NCI-H2227 treated with DMSO at 0.1 percent for 48 hours (cell line): ENCODE data around the gene COPA.
A peak's percentile ranks its signal among the peaks of the same experiment; 100 is the strongest.
"Not testable (repeated sequence)": the region's sequence is repeated elsewhere in the genome, so short reads cannot be mapped to it uniquely, and the experiment has no call there.

ENCODE experiments used
- DNase-seq: peaks from one replicate; lab custom pipeline; 2025; lab: John Stamatoyannopoulos, UW

COPA gene

DNA sequence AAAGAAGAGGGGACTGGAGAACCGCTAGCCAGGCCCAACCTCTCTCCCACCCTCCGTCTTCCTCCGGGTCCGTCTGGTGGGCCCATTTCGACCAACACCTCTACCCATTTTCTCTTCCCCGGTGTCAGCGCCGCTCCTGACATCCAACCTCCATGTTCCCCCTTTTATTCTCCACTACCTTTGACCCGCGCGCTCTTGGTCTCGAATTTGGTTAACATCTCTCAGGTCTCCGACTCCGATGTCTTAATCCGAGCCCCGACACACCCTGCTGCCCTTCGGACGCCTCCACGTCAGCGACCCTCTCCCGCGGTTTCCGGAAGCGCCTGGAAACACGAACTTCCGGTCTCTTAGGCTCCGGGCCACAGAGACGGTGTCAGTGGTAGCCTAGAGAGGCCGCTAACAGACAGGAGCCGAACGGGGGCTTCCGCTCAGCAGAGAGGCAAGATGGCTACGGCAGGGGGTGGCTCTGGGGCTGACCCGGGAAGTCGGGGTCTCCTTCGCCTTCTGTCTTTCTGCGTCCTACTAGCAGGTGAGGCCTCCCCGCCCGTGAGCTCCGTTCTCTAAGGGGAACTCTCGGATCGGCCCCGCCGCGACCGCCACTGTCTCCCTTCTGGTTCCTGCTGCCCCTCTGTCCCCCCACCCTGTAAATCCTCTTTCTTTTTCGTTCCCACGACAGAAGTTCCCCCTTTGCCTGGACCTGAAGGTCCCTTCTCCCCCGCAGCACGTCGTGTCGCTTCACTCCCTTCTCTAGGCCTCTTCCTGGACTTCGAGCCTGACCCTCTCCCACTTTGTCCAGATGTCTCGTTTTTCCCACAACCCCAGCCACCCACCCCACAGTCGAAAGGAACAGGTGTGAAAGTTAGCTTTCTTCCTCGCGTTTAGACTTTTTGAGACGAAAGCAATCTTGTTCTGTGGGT, at the start of gene COPA, which contains the start of gene NCSTN:
TSS of gene COPA (minus strand) at position 298 of the 917 bp plus-strand sequence. CDS start at position 218, 80 bp downstream.
TSS of gene NCSTN (plus strand) at position 431 of the 917 bp plus-strand sequence. CDS start at position 445, 14 bp downstream.
- peak; percentile 89 for DNase-seq

DNA sequence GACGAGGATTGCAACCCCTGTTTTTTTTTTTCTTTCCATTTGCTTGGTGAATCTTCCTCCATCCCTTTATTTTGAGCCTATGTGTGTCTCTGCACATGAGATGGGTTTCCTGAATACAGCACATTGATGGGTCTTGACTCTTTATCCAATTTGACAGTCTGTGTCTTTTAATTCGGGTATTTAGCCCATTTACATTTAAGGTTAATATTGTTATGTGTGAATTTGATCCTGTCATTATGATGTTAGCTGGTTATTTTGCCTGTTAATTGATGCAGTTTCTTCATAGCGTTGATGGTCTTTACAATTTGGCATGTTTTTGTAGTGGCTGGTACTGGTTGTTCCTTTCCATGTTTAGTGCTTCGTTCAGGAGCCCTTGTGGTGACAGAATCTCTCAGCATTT, 45.4 kb upstream of the COPA start:
- DNase-seq, result not testable (repeated sequence)

DNA sequence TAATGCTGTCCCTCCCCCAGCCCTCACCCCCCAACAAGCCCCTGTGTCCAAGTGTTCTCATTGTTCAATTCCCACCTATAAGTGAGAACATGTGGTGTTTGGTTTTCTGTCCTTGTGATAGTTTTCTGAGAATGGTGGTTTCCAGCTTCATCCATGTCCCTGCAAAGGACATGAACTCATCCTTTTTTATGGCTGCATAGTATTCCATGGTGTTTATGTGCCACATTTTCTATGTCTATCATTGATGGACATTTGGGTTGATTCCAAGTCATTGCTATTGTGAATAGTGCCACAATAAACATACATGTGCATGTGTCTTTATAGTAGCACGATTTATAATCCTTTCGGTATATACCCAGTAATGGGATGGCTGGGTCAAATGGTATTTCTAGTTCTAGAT, 41.8 kb upstream of the COPA start:
- DNase-seq, result not testable (repeated sequence)

DNA sequence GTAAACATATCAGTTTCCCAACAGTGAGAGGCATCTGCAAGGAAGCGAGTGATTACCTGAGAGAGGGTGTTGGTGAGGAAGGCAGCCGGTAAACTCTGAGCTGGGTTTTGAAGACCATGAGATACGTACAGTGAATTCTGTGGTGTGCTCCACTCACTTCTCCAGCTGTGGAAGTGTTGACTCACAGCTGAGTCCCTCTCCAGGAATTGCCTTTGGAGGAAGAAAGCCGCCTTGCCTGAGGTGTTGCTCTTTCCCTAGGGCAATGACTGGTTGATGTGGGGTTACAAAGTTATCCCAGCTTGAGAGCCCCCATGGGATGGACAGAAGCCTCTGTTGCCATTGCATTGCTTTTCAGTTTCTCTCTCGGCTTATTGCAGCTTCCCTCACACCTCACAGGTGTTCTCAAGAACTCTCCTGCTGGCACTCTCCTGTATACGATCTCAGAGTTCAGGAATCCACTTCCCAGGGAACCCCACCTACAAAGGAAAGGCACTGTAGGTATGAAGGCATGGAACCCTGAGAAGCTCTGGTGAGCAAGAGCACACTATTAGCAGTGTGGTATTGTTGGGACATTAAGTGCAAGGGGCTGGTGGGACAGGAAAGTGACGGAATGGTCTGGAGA, 34.6 kb upstream of the COPA start:
- DNase-seq, result no peak

DNA sequence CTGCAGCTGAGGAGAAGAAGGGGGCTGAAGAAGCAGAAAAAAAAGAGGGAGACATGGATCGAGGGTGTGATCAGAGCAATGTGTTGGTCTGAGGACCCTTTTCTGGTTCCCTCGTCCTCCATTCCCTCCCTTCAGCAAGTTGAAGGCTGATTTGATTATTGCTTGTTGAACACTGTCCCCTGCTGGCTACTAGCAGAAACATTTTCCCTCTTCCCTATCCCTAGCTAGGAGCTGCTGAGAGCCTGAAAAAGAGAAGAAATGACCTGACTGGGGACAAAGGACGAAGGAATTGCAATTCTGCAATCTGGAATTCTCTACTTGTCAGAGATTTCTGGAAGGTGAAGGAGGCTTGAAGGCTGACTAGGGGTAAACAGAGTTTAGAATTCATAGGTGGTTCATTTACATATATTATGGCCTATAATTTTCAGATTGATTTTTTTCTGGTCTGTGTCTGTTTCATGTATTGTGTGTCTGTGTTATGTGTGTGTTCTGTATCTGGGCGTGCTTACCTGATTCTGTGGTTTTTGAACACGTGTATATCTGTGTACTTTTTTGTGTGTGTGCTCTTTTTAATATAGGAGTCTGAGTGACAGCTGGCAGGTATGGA, 33.6 kb upstream of the COPA start:
- DNase-seq, result peak; percentile 88

DNA sequence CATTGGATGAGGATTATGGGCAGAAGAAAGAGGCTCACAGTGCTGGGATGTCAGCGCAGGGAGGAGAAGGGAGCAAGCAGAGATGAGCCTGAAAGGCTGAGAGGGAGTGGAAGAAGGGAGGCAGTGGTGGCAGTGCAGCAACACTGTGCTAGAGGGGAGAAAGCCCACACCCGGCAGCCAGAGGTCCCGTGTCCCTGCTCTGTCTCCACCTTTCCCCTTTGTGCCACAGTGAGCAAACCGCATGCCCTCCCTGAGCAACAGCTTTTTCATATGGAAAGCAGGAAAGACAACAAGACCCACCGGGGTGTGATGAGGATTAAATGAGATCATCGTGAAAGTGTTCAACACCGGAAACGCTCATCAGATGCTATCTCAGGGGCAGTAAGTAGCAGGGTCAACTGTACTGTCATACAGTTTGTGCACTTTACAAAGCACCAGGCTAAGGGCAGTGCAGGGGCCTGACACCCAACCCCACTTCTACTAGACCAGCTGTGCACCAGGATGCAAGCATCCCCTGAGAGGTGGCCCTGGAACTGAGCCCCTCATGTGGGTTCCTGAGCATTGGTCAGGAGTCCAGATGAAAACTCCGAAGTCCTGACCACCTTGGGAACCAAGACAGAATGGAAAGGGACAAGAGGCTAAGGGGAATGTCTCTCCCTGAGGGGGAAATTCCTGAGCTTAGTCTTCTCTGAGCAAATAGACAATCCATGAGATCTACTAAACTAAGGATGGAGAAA, 32.9 kb upstream of the COPA start:
- peak; percentile 5 for DNase-seq

DNA sequence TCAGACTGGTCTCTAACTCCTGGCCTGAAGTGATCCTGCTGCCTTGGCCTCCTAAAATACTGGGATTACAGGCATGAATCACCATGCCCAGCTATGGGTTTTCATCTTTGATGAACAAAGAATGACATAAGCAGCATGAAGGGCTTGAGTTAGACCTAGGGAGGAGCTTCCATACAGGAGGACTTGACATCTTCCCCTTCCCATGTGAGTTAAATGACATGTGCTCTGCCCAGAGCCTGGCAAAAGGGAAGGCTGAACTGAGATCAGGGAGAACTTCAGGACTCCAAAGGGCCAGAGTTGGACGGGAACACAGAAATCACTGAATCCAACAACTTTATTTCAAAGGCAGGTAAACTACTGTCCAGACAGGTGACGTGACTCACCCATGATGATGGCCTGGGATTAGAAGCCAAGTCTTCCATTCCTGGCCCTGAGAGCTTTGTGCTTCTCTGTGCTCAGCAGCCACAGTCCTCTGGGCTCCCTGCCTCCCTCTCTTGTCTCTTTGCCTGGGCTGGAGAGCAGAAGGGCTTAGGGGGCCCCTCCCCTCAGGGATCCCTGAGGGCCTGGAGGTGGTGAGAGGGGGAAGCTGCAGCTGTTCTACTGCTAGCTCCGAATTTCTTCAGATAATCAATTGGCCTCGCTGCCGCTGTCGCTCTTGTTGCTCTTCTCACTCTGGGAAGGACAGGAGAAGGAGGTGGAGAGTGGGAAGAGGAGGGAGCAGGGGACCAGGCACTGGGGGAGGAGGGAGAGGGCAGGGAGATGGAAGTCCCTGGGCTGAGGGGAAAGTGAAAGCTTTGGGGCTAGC, 31.5 kb upstream of the COPA start:
- no peak for DNase-seq

DNA sequence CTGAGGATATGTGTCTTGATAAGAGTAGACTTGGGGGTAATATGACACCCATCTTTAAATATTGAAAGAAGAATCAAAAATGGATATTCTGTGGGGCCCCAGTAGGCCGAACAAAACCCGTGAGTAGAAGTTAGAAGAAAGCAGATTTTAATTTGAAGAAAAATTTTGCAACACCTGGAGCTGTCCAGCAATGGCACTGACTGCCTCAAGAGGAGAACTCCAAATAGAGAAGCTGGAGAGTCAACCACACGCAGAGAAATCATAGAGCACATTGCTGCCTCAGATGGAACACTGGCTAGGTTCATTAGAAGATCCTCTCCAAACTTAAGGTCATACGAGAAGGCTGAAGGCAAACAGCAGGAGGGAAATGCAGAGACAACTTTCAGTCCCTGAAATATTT, 30.6 kb upstream of the COPA start:
- DNase-seq, result no peak

DNA sequence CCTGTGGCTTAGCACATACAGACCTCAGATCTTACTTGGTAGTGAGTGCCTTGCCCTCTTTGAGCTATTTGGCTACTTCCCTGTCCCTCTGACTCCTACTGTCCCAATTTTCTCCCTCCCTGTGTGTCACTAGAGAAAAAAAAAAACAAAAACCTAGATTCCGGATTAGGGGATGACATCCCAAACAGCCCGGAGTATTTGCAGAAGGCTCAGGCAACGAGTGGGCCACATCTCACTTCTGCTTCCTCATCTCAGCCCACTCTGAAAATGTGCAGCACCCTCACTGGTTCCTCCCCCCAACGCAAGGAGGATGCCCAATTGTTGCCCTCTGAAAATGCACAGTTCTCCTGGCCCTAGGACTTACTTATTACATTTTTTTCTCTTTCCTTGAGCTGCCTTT, 28.7 kb upstream of the COPA start:
- DNase-seq, result no peak

DNA sequence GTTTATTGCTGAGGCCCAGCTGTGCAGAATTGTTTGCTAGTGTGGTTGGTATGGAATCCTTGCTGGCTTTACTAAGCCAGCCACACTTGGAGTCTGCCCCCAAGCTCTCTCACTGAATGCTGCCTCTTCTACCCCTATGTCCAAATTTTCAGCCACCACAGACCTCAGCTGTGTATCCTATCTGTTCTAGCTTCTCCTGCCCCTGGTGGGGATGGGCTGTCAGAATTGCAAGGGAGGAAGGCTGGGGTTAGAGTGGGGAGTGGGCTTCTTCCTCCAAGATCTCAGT, 28.2 kb upstream of the COPA start:
- no peak for DNase-seq

DNA sequence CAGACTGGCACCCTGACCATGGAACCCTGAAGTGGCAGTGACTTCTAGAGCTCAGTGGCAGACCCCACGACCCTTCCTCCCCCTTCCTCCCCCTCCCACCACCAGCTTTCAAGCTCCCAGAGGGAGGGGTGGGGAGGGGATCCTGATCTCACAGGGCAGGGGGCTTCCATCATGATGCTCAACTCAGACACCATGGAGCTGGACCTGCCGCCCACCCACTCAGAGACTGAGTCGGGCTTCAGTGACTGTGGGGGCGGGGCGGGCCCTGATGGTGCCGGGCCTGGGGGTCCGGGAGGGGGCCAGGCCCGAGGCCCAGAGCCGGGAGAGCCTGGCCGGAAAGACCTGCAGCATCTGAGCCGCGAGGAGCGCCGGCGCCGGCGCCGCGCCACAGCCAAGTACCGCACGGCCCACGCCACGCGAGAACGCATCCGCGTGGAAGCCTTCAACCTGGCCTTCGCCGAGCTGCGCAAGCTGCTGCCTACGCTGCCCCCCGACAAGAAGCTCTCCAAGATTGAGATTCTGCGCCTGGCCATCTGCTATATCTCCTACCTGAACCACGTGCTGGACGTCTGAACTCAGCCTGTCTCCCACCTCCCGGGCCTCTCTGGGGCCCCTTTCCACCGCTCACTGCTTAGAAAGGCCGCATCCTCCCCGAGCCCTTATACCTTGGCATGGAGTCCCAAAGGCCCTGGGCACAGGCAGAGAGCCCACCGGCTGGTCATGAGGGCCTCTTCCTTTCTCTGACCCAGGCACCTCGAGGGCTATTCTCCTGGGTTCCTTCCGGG, 27.7 kb upstream of the COPA start:
- no peak for DNase-seq

DNA sequence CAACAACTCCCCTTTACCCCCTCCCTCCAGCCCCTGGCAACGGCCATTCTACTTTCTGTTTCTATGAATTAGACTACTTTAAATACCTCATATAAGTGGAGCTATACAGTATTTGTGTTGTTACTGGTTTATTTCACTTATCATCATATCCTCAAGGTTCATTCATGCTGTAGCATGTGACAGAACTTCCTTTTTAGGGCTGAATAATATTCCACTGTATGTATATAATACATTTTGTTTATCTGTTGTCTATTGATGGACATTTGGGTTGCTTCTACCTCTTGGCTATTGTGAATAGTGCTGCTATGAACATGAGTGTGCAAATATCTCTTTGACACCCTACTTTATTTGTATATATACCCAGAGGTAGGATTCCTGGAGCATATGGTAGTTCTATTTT, 26.0 kb upstream of the COPA start:
- DNase-seq, result no peak

DNA sequence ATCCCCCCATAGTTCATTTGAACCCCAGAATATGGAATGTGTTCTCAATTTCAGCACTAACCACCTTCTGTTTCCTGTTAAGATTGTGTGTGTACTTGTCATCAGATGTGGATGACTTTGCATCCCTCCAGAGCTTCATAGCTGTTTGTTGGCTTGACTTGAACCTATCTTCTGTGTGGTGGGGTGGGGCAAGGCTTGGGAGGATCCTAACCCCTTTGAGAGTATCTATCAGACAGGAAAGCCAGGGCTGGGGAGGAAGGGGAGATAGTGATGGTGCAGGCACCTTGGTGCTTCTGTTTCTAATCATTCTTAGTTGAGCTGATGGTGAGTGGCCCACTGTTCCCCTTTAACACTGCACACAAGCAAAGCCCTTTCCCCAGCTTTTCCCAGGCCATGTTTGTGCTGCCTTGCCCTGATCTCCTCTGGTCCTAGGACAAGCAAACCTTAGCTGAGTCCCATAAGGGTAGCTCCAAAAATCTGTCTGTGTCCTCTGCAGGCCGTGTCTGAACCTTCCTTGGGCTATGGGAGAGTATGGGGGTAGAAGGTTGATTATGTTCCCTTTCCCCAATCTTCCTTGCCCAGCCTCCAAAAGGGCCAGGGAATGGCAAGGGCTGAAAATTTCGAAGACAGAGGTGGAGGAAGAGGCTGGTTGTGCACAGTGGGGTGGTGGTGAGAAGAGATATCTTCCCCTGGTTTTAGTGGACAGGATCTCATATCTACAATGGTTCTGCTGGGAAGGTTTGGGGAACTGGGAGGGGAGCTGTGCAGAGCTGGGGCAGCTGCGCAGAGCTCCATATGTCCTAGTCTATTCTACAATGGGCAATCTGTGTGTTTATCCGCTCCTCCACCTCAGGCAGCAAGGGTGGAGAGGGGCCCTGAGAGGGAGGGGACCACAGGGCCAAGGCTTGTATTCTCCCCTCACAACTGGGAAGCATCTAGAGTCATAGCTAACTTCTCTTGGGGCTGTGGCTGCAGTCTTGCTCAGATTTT, 25.2 kb upstream of the COPA start:
- no peak for DNase-seq

DNA sequence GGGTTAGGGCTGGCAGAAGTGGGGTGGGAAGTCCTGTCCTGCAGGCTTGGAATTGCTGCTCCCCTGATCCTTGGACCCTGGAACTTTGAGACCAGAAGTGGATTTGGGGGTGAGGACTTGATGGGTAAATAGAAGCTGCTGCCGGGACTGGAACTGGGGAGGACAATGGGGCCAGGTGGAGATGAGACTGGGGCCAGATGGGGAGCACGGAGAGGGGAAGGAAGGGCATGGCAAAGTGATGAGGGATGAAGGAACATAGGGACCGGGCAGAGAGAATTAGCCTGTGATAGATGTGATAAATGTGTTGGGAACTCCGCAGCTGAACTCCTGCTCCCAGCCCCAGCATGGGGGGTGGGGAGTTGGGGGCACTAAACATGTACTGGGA, 24.5 kb upstream of the COPA start:
- no peak for DNase-seq

DNA sequence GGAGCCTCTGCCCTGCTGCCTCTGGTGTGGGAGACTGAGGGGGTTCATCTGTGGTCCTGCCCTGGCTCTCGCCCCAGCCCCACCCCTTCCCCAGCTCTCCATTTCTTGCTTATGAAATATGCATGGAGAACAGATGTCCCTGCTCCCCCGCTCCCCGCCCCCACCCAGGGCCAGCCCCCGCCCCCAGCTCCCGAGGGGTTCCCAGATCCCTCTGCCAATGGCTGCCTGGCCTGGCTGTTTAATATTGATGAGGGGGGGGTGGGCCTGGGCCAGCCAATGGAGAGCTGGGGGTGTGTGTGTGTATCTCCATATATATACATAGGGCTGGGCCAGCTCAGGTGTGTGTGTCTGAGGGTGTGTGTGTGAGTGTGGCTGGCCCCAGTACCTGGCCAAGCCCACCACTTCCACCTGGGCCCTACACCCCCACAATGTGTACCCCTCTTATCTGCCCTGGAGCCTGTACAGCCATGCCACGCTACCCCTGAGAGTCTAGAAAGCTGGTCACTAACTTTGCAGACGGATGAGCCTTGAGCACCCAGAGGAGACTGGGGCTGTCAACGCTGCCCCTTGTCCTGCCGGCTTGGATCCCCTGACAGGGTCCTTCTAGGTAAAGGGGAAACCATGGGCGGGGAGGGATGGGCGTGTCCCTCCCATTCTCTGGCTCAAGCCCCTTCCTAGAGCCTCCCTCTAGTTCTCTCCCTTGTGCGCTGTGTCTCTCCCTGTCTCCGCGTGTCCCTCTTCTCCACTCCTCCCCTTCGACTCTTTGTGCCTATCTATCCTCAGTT, 23.9 kb upstream of the COPA start, which contains the start of gene NHLH1:
TSS of gene NHLH1 (plus strand) at position 341 of the 785 bp plus-strand sequence. CDS start 3,661 bp downstream, outside the sequence.
- DNase-seq, result no peak

DNA sequence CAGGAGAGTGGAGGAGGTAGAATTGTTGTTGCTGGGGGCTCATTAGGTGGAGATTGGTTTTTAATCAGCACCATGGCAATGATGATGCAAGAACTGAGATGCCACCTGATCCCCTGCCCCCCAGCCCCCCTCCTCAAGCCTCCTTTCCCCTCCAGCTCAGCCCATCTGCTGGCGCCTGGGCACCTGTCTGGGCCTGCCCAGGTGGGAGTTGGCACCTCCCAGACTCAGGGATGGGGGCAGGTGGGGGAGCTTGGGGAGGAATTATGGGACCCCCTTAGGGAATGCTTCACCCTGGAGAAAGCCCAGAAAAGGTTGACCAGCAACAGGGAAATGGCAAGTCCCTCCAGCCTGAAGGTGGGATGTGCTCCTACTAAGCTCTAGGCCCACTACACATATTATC, 22.3 kb upstream of the COPA start:
- DNase-seq, result no peak

DNA sequence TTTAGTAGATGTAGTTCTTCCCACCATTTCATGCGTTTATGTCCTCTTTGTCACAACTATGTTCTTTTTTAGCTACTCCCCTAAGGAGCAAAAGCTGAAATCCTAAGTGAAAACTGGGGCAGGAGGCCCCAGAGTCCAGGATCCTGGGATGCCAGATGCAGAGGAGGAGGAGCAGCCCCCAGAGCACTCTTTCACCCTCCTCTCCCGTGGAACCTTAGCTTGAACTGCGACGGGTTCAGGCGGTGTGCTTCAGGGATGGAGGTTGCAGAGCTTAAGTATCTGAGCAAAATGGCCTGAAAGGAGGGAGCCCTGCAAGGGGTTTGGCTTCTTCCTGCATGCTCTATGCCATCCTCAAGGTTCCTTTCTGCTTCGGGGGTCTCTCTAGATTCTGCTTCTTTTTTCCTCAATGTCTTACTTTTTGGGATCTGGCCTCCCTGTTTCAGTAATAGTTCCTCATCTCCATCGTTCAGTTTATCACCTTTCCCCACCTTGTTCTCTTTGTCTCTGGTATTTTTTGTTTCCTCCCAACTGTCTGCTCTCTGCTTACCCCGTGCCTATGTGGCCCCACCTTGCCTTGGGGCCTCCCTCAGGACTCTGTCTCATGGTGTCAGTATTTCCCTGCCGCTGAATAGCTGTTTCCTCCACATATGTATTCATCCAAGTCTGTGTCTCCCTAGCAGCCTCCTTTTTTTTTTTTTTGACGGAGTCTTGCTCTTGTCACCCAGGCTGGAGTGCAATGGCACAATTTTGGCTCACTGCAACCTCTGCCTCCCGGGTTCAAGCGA, 21.1 kb upstream of the COPA start:
- no peak for DNase-seq

DNA sequence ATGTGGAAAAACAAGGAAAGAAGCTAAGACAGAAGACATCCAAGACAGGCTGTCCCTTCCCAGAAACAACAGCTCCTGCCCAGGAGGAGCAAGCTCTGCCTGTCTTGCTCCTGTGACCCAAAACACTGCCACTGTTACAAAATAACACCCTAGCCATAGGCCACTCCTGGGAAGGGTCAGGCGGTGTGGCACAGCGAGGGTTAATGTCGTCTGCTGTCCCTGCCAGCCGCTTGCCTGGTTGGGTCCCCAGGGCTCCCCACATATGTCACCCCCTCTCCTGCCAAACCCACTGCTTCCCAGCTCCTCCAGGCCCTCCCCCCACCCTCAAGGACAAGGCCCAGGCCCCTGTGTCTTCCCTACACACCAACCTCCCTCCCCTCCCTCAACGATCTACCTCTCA, 20.0 kb upstream of the COPA start:
- no peak for DNase-seq
